B cell (primary cell): ENCODE measurements around the gene RAB4A.

Source experiments
- CTCF ChIP-seq: fragments of 200-600 bp; IDR thresholded peaks from one replicate; pipeline ENCODE4 v1.8.0; 2022; ENCODE audit warnings: antibody characterized with exemption, mild to moderate bottlenecking
- EZH2 ChIP-seq: IDR thresholded peaks from 2 replicates; pipeline ENCODE4 v1.6.1; 2012; ENCODE audit warnings: borderline replicate concordance, low read depth, mild to moderate bottlenecking, moderate library complexity, low read length; ENCODE audit not compliant: insufficient read depth, poor library complexity, severe bottlenecking

- TF ChIP-seq CTCF (no peak), EZH2 (no peak)
Observed at GRCh38 chr1:229334716-229335115, 63.8 kb downstream of the RAB4A start.
